ENCODE measurements around the gene SLC13A1.

SLC13A1 gene

DNA sequence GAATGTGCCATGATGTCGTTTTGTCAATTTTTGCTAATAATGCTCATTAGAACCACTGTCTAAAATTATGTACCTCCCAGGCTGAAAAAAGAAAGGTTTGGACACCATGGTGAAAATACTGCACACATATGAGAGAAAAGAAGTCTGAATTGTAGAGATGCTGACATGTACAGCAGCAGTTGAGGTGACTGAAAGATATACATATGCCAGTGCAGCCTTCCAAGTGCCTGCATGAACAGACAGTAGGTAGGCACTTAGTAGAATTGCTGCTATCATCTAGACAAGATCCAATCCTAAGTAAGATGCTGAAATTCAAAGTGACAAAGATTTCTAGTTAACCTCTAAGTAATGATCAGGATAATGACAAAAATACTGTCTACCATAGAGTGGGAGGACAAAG lies 86.9 kb downstream of the SLC13A1 start:
- Histone ChIP-seq H3K9me2 (replicated peaks; ENCODE audit: control insufficient read depth, low read length) (no peaks in the 10 kb centered on the region), H3K4me2 (ENCODE audit: low read length) (no peak overlapping the region), H3K27ac (ENCODE audit: low read depth, low read length) (no peak overlapping the region), H3K36me3 (ENCODE audit: control insufficient read depth, low read length) (no peaks in the 10 kb centered on the region), H3K4me3 (ENCODE audit: low read length) (no peak overlapping the region), H3F3A (ENCODE audit: control insufficient read depth, insufficient read depth) (no peaks in the 10 kb centered on the region), H4K20me1 (ENCODE audit: control insufficient read depth, insufficient read depth, low read depth, low read length) (no peaks in the 10 kb centered on the region), H3K9me3 (ENCODE audit: control insufficient read depth, insufficient read depth, low read length) (no peaks in the 10 kb centered on the region), H3K4me1 (ENCODE audit: control insufficient read depth, low read length) (no peaks in the 10 kb centered on the region), H3K79me2 (ENCODE audit: control insufficient read depth, low read length) (no peaks in the 10 kb centered on the region), H3K27me3 (ENCODE audit: control insufficient read depth, low read length) (no peaks in the 10 kb centered on the region)
- TF ChIP-seq, protein P1, sequence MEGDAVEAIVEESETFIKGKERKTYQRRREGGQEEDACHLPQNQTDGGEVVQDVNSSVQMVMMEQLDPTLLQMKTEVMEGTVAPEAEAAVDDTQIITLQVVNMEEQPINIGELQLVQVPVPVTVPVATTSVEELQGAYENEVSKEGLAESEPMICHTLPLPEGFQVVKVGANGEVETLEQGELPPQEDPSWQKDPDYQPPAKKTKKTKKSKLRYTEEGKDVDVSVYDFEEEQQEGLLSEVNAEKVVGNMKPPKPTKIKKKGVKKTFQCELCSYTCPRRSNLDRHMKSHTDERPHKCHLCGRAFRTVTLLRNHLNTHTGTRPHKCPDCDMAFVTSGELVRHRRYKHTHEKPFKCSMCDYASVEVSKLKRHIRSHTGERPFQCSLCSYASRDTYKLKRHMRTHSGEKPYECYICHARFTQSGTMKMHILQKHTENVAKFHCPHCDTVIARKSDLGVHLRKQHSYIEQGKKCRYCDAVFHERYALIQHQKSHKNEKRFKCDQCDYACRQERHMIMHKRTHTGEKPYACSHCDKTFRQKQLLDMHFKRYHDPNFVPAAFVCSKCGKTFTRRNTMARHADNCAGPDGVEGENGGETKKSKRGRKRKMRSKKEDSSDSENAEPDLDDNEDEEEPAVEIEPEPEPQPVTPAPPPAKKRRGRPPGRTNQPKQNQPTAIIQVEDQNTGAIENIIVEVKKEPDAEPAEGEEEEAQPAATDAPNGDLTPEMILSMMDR (IDR thresholded peaks at IDR 0.05; ENCODE audit: low read depth, low read length, poor library complexity, severe bottlenecking): no peak
- no peak for TF ChIP-seq EZH2phosphoT487 (IDR thresholded peaks at IDR 0.05; ENCODE audit: borderline replicate concordance, low read length)

DNA sequence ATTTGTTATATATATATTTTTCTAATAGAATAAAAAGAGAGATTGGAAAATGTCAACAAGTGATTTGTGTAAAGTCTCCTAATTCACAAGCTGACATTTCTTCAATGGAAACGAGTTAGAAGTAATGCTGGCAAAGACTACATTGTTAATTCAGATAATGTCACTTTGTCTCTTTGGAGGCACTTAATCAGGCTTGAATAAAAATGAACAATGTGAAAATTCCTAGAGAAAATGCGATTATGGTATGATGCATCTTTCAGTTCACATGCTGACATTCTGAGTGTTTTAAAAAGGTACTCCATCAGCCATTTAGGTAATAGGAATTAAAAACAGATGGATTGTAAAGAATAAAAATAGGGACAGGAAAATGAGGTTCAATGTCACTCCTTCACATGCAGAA lies 100.1 kb downstream of the SLC13A1 start:
- H3K9me2 ChIP-seq (replicated peaks; ENCODE audit: control insufficient read depth, low read length): no peaks in the 10 kb centered on the region
- H3K4me1 ChIP-seq (ENCODE audit: control insufficient read depth, low read length): no peaks in the 10 kb centered on the region
- H4K20me1 ChIP-seq (ENCODE audit: control insufficient read depth, insufficient read depth, low read depth, low read length): no peaks in the 10 kb centered on the region
- no peak overlapping the region for H3K4me3 ChIP-seq (ENCODE audit: low read length)
- no peaks in the 10 kb centered on the region for H3K9me3 ChIP-seq (ENCODE audit: control insufficient read depth, insufficient read depth, low read length)
- H3F3A ChIP-seq (ENCODE audit: control insufficient read depth, insufficient read depth): no peaks in the 10 kb centered on the region
- no peaks in the 10 kb centered on the region for H3K36me3 ChIP-seq (ENCODE audit: control insufficient read depth, low read length)
- no peaks in the 10 kb centered on the region for H3K79me2 ChIP-seq (ENCODE audit: control insufficient read depth, low read length)
- H3K27me3 ChIP-seq (ENCODE audit: control insufficient read depth, low read length): no peaks in the 10 kb centered on the region
- H3K4me2 ChIP-seq (ENCODE audit: low read length): no peak overlapping the region
- no peak overlapping the region for H3K27ac ChIP-seq (ENCODE audit: low read depth, low read length)
- TF ChIP-seq, protein P1 (IDR thresholded peaks at IDR 0.05; ENCODE audit: low read depth, low read length, poor library complexity, severe bottlenecking): no peak
- no peak for TF ChIP-seq EZH2phosphoT487 (IDR thresholded peaks at IDR 0.05; ENCODE audit: borderline replicate concordance, low read length)

DNA sequence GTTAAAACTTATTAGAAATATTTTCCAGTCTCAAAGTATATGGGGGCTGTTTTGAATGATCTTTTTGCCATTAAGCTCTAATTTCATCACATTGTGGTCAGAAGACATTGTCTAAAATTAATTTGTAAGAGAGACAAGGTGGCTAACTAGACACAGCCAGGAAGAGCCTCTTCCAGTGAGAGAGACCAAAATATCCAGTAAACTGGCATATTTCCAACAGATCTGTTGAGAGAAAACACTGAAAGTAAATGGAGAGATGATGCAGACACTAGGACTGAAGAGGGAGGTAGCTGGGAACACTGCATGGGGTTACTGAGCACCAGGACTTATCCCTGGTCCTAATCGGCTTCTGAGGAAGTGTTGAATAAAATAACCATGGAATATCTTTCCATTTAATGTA lies 102.8 kb downstream of the SLC13A1 start:
- no peaks in the 10 kb centered on the region for H3F3A ChIP-seq (ENCODE audit: control insufficient read depth, insufficient read depth)
- no peak overlapping the region for H3K4me3 ChIP-seq (ENCODE audit: low read length)
- TF ChIP-seq, protein P1 (IDR thresholded peaks at IDR 0.05; ENCODE audit: low read depth, low read length, poor library complexity, severe bottlenecking): no peak
- no peak for TF ChIP-seq EZH2phosphoT487 (IDR thresholded peaks at IDR 0.05; ENCODE audit: borderline replicate concordance, low read length)
- H3K9me3 ChIP-seq (ENCODE audit: control insufficient read depth, insufficient read depth, low read length): no peaks in the 10 kb centered on the region
- no peaks in the 10 kb centered on the region for H4K20me1 ChIP-seq (ENCODE audit: control insufficient read depth, insufficient read depth, low read depth, low read length)
- no peak overlapping the region for H3K4me2 ChIP-seq (ENCODE audit: low read length)
- H3K27me3 ChIP-seq (ENCODE audit: control insufficient read depth, low read length): no peaks in the 10 kb centered on the region
- H3K79me2 ChIP-seq (ENCODE audit: control insufficient read depth, low read length): no peaks in the 10 kb centered on the region
- H3K9me2 ChIP-seq (replicated peaks; ENCODE audit: control insufficient read depth, low read length): no peaks in the 10 kb centered on the region; the same call in 1 of the 2 replicates
- H3K4me1 ChIP-seq (ENCODE audit: control insufficient read depth, low read length): no peaks in the 10 kb centered on the region
- no peak overlapping the region for H3K27ac ChIP-seq (ENCODE audit: low read depth, low read length)
- H3K36me3 ChIP-seq (ENCODE audit: control insufficient read depth, low read length): no peaks in the 10 kb centered on the region

DNA sequence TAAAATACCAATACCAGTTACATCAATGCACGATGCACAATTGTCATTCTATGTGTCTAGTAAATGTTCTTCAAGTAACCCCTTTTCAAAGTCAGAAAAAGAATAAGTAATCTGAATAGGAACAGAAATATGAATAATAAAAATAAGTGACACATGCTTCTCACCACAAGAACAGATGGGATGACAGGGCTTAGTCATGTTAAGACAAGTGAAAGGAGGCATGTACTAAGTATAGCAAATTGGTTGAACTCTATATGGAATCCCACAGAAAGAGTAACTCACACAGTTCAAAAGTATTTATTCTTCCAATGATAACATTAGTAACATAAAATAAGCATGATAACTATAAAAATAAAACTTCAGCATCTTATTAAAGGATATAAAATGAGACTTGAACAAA lies 103.3 kb downstream of the SLC13A1 start:
- no peaks in the 10 kb centered on the region for H3K79me2 ChIP-seq (ENCODE audit: control insufficient read depth, low read length)
- H3K27me3 ChIP-seq (ENCODE audit: control insufficient read depth, low read length): no peaks in the 10 kb centered on the region
- H4K20me1 ChIP-seq (ENCODE audit: control insufficient read depth, insufficient read depth, low read depth, low read length): no peaks in the 10 kb centered on the region
- no peaks in the 10 kb centered on the region for H3K4me1 ChIP-seq (ENCODE audit: control insufficient read depth, low read length)
- no peak for TF ChIP-seq EZH2phosphoT487 (IDR thresholded peaks at IDR 0.05; ENCODE audit: borderline replicate concordance, low read length)
- TF ChIP-seq, protein P1 (IDR thresholded peaks at IDR 0.05; ENCODE audit: low read depth, low read length, poor library complexity, severe bottlenecking): no peak
- H3K4me2 ChIP-seq (ENCODE audit: low read length): no peak overlapping the region
- no peaks in the 10 kb centered on the region for H3F3A ChIP-seq (ENCODE audit: control insufficient read depth, insufficient read depth)
- H3K36me3 ChIP-seq (ENCODE audit: control insufficient read depth, low read length): no peaks in the 10 kb centered on the region
- H3K27ac ChIP-seq (ENCODE audit: low read depth, low read length): no peak overlapping the region
- no peak overlapping the region for H3K4me3 ChIP-seq (ENCODE audit: low read length)
- H3K9me2 ChIP-seq (replicated peaks; ENCODE audit: control insufficient read depth, low read length): no peaks in the 10 kb centered on the region; the same call in 1 of the 2 replicates
- H3K9me3 ChIP-seq (ENCODE audit: control insufficient read depth, insufficient read depth, low read length): no peaks in the 10 kb centered on the region

Measured in DOHH2 (cell line).